ENCODE data around the gene WDR46. TPM values are rescaled to one million over a fixed set of nuclear protein-coding genes. Genes with fewer than 3 reads are reported as not detected.

The WDR46 gene

GRCh38 chr6:33236328-33236727, 52.7 kb downstream of the WDR46 start:
- TF ChIP-seq GABPA (IDR thresholded peaks at IDR 0.05; ENCODE audit: low read depth) (no peak), SPI1 (IDR thresholded peaks at IDR 0.05; ENCODE audit: borderline replicate concordance, low read depth) (no peak), POLR2AphosphoS5 (IDR thresholded peaks at IDR 0.05; ENCODE audit: low read depth) (no peak), REST (IDR thresholded peaks at IDR 0.05; ENCODE audit: insufficient replicate concordance, low read depth) (no peak)
- TF ChIP-seq, protein P1, sequence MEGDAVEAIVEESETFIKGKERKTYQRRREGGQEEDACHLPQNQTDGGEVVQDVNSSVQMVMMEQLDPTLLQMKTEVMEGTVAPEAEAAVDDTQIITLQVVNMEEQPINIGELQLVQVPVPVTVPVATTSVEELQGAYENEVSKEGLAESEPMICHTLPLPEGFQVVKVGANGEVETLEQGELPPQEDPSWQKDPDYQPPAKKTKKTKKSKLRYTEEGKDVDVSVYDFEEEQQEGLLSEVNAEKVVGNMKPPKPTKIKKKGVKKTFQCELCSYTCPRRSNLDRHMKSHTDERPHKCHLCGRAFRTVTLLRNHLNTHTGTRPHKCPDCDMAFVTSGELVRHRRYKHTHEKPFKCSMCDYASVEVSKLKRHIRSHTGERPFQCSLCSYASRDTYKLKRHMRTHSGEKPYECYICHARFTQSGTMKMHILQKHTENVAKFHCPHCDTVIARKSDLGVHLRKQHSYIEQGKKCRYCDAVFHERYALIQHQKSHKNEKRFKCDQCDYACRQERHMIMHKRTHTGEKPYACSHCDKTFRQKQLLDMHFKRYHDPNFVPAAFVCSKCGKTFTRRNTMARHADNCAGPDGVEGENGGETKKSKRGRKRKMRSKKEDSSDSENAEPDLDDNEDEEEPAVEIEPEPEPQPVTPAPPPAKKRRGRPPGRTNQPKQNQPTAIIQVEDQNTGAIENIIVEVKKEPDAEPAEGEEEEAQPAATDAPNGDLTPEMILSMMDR (IDR thresholded peaks at IDR 0.05; ENCODE audit: insufficient read depth, low read length): no peak
- H3K27ac ChIP-seq (replicated peaks): no peak overlapping the region
- no peaks in the 10 kb centered on the region for H3K27me3 ChIP-seq (ENCODE audit: insufficient read depth, poor library complexity, severe bottlenecking)
- no peak overlapping the region for H3K4me3 ChIP-seq (replicated peaks; ENCODE audit: insufficient read depth, low read length)
- DNase-seq (ENCODE audit: low read depth in 1 of 2, low spot score in 1 of 2): no peak

DNA sequence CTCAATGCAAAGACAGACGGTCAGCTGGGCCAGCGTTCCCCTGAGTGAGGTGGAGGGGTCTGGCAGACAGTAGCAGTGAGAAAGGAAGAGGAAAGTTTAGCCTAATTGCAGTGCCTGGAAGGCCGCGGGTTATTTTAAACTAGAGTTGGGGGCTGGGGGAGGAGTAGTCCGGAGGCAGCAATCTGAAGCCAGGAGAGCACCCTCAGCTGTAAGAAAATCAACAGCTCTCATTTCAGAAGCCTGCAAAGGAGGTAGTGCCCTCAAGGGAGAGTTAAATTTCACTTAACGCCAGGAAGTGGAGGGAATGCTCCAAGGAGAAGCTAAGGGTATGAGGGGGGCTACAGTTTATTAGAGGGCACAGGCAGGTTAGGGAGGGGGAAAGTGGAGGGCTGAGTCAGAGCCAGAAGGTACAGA, 53.8 kb downstream of the WDR46 start:
- no peak for TF ChIP-seq POLR2AphosphoS5 (IDR thresholded peaks at IDR 0.05; ENCODE audit: low read depth)
- TF ChIP-seq, protein P1 (IDR thresholded peaks at IDR 0.05; ENCODE audit: insufficient read depth, low read length): no peak
- TF ChIP-seq SPI1 (IDR thresholded peaks at IDR 0.05; ENCODE audit: borderline replicate concordance, low read depth): no peak
- no peak for TF ChIP-seq REST (IDR thresholded peaks at IDR 0.05; ENCODE audit: insufficient replicate concordance, low read depth)
- TF ChIP-seq GABPA (IDR thresholded peaks at IDR 0.05; ENCODE audit: low read depth): no peak
- no peak overlapping the region for H3K4me3 ChIP-seq (replicated peaks; ENCODE audit: insufficient read depth, low read length)
- H3K27me3 ChIP-seq (ENCODE audit: insufficient read depth, poor library complexity, severe bottlenecking): no peaks in the 10 kb centered on the region
- no peak overlapping the region for H3K27ac ChIP-seq (replicated peaks)
- no peak for DNase-seq (ENCODE audit: low read depth in 1 of 2, low spot score in 1 of 2)

Small RNAs within 50 kb of the gene (microRNA-seq; reads per million reads assigned to microRNA genes)
- gene MIR6834: not detected
- gene MIR6873: not detected

All from HL-60 (cell line).